Suppressor macrophage treated with lipopolysaccharide for 4 hours (primary cell): ENCODE data around the gene CTBP1.

Source experiments
- DNase-seq: peaks from one replicate; pipeline ENCODE4 v3.0.0-alpha.2; 2020

The CTBP1 gene

DNA sequence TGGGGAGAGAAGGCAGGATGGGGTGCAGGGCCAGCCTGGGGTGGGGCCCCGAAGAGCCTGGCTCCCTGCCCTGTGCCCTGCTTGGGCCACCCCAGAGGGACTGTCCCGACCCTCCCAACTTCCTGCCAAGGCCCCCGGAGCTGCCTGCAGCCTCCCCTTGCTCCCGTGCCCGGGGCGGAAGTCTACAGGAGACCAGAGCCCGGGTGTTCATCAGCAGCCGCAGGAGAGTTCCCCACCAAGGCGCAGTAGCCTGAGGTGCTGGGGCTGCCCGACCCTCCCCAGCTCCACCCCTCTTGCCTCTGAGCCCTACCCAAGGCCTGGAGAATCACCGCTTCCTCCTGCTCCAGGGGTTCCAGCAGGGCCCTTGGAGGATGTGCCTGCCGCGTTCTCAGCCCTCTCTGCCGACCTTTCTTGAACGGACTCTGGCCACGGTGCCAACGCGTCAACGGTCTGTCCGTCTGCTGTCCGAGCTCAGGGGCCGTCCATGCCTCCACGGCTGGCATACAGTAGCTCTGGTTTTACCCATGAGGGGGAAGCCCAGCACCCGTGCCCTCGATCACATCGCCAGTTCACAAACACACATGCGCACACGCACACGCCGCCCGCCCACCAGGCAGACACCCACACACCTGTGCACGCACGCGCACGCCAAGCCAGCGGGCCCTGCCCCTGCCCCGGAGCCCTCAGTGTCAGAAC, 40.5 kb downstream of the CTBP1 start:
- DNase-seq: no peak

GRCh38 chr4:1207603-1208265, 41.2 kb downstream of the CTBP1 start:
- no peak for DNase-seq

DNA sequence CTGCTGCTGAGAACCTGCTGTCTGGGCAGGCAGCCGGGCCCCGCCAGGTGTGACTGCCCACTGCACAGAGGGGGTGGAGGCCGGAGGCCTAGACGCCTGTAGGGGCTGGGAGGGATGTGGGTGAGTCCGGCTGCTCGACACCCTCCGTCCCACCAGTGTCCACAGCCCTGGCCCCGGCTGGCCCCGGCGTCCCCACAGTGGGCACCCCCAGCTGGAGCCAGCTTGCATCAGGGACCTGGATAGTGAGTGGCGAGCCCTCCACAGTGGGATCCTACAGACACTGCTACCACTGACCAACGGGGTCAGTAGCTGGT, 41.8 kb downstream of the CTBP1 start:
- no peak for DNase-seq

DNA sequence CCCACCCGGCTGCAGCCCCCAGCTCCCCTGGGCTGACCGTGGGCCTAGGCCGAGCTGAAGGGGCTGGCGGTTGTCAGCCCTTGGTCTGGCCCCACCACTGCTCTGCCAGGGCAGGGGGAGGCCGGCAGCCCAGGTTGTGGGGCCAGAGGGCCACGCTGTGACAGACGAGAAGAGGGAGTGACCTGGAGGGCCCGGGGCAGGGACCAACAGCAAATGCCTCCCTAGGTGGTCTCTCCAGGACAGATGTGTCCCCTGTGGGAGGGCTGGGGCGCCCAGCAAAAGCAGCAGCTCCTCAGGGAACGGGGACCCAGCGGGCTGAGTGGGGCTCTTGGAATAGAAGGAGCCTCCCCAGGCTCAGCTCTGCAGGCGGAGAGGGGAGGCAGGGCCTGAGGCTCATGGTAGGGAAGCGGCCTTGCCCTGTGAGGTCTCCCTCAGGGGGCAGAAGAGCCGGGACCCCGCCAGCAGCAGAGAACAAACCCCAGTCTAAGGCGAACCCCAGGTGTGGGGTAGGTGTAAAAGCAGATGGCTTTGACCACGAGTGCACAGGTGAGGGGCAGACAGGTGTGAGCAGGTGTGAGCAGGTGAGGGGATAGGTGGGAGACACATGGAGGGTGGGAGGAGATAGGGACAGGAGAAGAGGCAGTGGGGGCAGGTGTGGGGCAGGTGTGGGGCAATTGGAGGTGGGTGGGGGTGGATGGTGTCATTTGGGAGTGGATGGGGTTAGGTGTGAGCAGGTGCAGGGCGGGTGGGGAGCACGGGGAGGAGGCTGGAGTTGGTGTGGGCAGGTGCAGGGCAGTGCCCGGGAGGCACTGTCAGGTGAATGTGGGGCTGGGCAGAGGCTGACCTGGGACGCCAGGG, 42.4 kb downstream of the CTBP1 start:
- DNase-seq: no peak

GRCh38 chr4:1205586-1206298, 43.2 kb downstream of the CTBP1 start:
- DNase-seq: no peak

DNA sequence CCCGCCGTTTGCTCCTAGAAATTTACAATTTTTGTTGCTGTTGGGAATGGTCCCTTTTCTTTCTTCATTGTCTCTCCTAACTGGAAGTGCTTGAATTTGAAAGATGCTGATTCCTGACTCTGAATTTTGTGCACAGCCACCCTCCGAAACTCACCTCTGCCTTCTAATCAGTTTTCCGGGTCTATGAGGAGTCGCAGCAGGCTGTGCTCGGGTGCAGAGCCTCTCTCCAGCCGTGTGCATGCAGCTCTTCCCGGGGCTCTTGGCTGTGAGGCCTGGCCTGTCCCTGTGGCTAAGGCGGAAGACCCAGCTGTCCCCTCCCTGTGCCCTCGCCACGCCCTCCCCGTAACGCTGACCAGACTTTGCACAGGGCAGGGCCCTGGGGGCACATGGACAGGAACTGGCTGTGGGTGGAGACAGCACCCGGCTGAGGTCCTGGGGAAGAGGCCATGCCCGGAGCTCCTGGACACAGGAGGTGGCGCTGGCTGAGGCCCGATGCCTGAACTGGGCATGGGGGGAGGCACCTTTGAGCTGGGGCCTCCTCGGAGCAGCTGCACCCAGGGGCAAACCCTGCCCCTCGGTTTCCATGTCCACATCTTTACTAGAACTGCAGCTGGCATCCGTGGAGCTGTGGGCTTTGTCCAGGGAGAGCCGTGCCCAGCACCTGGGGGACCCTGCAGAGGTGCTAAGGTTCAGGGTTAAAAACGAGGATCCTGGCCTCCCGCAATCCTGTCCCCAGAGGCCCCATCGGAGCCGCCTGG, 43.9 kb downstream of the CTBP1 start:
- DNase-seq: no peak

GRCh38 chr4:1204286-1204827, 44.6 kb downstream of the CTBP1 start:
- no peak for DNase-seq

- no peak for DNase-seq
Observed at GRCh38 chr4:1203026-1203616, 45.8 kb downstream of the CTBP1 start.

DNA sequence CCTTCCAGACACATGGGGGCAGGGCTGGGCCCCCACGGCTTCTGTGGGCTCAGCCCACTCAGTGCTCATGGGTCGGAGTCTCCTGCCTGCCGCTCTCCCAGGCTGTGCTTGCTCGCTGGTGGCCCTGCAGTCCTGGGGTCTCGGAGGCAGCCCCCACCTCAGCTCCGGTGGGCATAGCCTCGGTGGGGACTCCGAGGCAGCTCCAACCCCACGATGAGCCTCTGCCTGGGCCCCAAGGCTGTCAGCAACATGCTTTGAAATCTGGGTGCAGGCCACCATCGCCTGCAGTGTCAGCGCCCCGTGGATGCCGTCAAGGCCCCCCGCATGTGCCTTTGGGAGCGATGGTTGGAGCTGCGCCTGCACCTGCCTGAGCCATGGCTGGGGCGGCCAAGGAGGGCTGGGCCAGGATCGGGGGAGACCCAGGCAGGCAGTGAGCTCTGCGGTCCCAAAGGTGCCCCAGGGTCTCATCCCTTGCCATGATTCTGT, 46.4 kb downstream of the CTBP1 start:
- DNase-seq: no peak

GRCh38 chr4:1201851-1202525, 46.9 kb downstream of the CTBP1 start:
- DNase-seq: peak; percentile 74

- DNase-seq: no peak
Observed at GRCh38 chr4:1200425-1201035, 48.4 kb downstream of the CTBP1 start.

DNA sequence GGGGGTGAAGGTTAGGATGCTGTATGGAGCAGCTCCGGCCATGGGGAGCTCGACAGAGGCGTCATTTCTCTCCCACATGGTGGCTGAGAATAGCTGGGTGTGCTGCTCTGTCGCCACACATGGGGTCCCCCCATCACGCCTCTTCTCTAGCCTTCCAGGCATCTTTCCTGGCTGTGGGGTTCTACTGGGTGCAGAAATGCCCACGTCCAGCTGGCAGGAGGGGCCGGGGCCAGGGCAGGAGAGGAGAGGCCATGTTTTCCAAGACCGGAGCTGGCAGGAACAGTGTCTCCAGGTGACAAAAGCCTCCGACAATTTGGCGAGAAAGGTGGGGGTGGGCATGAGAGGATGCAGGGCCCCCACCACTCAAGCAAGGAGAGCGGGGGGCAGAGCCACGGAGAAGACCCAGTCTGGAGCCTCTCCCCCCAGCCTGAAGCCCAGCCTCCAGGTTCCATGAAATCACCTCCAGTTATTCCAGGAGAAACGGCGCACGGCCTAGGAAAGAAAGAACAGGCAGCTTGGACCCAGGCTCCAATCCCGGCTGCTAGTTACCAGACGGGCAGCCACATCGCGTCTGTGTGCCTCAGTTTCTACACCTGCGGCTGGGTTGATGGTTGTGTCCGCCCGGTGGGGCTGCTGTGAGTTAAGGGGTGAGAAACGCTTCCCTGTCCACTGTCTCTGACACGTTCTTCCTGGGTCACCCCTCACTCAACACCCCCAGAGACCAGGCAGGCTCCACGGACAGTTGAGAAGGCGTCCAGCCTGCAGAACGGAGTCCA, 49.2 kb downstream of the CTBP1 start:
- DNase-seq: no peak

DNA sequence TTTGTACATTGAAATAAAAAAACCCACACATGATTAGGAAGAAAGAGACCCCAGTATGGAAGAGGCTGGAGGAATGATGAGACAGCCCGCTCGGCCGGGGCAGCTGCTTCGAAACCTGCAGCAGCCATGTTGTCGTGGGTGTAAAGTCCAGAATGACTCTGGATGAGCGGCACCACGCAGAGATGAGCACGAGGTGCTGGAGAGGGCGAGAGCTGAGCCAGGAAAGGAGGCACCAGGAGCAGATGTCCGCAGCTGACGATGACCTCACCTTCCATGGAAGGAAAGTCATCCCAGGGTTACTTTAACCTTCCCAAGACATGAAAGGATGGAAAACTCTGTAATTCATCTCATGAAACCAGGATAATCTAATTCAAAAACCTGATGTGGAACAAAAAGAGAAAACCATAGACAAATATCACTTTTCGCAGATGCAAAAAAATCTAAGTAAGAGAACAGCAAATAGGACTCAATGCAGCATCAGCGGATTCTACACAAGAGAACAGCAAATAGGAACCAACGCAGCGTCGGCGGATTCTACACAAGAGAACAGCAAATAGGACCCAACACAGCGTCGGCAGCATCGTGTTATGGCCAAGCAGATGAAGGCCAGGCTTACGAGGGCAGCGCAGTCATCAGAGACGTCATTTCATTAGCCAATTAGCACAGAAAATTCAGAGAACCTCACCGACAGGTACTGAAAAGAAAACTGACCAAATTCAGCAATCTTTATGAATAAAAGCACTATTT, 50.7 kb downstream of the CTBP1 start:
- no peak for DNase-seq

DNA sequence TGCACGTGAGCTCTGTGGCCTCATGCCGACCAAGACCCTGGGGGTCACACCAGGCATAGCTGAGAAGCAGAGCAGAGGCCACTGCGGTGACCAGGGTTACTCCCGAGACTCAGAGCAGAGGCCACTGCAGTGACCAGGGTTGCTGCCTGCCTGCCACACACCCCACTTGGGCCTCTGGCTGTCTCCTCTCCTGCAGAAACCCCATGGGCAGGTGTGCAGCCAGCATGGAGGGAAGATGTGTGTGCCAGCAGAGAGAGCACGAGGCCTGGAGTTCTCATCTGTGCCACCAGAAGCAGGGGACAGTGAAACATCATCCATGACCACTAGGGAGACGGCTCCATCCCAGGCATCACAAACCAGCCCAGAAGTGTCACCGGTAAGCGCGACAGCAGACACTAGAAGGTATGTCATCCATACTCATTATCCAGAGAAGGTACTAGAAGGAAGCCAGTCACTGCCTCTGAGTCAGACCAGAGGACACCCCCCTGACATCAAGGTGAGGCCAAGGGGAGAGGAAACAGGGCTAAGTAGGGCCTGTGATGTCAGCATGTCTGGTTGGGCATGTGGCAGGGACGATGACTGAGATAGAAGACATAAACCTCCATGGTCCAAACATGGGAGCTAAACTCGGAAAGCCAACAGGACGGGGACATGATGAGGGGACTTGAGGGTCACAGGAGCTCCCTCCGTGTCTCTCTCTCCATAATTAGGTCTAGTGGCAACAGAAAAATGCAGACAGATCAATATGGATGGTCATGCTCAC, 52.3 kb downstream of the CTBP1 start:
- DNase-seq: no peak

DNA sequence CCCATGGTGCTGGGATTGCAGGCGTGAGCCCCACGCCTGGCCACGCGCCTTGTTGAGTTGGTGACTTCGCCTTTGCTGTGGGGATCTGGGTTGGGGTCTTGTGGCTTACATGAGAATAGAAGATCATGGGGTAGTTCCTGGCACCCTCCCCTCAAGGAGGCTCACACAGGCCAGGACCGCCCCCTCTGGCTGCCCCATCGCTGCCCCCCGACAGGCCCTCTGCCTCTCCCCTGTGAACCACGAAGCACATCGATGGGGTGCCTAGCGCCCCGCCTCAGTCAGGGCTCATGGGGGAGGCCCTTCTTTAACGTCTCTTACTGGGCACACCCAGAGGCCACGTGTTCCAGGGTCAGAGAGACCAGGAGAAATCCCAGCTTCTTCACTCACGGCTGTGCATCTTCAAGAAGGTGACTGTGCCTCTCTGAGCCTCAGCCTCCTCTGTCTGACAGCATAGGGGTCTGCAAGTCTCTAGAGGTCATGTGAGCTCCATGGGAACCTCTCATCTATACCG, 53.0 kb downstream of the CTBP1 start:
- DNase-seq: no peak

DNA sequence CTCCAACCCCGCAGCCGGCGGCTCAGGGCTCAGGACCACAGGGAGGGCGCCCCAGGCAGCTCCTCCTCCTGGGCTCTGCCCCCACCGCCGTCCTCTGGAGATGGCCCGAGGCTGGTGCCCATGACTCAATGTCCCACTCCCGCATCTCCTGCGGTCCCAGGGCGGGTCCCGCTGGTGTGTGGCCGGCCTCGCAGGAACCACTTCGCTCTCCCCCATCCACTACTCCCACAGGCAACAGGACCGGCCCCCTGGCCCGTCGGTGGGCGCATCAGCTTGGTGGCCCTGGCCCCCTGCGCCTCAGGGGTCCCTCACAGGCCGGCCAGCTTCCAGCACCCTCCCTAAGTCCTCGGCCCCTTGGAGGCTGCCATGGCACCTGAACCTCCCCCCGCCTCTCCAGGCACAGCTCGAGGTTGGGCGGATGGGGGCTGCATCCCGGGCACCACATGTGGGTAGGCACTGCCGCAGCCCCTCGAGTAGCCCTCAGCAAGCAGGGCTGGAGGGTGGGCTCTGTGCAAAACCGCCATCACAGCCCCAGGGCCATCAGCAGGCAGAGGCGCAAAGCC, 53.7 kb downstream of the CTBP1 start:
- DNase-seq: no peak

DNA sequence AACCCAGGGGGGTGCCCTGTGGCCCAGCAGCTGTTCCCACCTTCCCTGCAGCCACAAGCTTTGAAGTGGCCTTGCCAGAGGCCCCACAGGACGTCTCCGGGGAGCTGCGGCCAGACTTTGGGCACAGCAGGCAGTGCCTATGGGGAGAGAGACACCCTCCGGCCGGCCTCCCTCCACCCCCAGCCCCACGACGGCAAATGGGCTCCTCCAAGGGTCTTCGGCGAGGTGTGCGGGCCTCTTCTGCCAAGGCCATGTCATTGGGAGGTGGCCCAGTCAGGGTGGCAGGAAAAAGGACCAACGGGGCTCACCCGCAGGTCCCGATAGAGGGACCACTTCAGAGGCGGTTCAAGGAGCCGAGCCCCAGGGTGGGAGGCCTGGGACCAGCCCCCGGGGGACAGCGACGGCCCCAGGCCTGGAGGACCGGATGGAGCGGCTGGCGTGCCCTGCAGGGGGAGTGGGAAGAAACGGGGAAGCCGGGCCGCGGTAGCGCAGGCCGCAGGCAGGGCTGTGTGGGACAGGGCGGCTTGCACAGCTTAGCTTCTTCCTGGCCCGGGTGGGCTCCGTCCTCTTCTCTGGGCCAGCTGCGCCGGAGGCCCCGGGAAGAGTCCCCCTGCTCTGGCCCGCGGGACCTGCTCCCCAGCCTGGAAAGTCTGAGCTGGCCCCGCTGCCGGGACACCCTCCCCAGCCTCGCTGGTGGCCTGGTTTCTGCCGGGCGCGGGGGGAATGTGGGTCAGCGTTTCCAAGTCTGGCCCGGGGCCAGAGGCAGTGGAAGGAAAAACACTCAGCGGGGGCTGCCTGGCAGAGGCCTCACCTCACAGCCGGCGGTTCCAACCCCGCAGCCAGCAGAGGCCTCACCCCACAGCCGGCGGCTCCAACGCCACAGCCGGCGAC, 54.7 kb downstream of the CTBP1 start:
- DNase-seq: no peak
